GM12878 (cell line): ENCODE results near the gene PRRT1.

ENCODE experiments used
- CREB1 ChIP-seq: IDR thresholded peaks from 2 replicates; pipeline ENCODE4 v1.6.1; 2012; ENCODE audit warnings: low read depth, mild to moderate bottlenecking, inconsistent platforms
- CTCF ChIP-seq, 3 experiments: IDR thresholded peaks in 2 of 3; conservative IDR thresholded peaks in 1 of 3; 2 replicates each; pipeline ENCODE4 v1.5.1; 2011; ENCODE audit warnings: low read depth in 3 of 3, low read length in 3 of 3, mild to moderate bottlenecking in 3 of 3, control low read depth in 2 of 3, moderate library complexity in 2 of 3, inconsistent platforms in 1 of 3, mixed read lengths in 1 of 3; ENCODE audit not compliant: control insufficient read depth in 2 of 3, insufficient read depth in 1 of 3; ENCODE audit errors: extremely low read depth in 1 of 3
- HCFC1 ChIP-seq: fragments of 150-350 bp; IDR thresholded peaks from 2 replicates; pipeline ENCODE4 v1.6.1; 2014; ENCODE audit warnings: low read length
- POLR2A ChIP-seq: IDR thresholded peaks from 2 replicates; pipeline ENCODE4 v1.6.1; 2011; ENCODE audit warnings: low read depth, mild to moderate bottlenecking, low read length
- RAD21 ChIP-seq: IDR thresholded peaks from 2 replicates; pipeline ENCODE4 v1.6.1; 2011; ENCODE audit warnings: mild to moderate bottlenecking, low read depth, low read length, moderate library complexity; ENCODE audit not compliant: insufficient read depth
- USF2 ChIP-seq: IDR thresholded peaks from 2 replicates; pipeline ENCODE4 v1.6.1; 2011; ENCODE audit warnings: low read depth, low read length, improper control_type of control experiment, borderline replicate concordance

GRCh38 chr6:32182555-32182981 is 30.8 kb upstream of the PRRT1 start:
- TF ChIP-seq CTCF (IDR thresholded peaks at IDR 0.05 in 2 of 3, conservative IDR thresholded peaks at IDR 0.05 in 1 of 3; ENCODE audit: control insufficient read depth in 2 of 3, extremely low read depth in 1 of 3, insufficient read depth in 1 of 3, low read depth in 3 of 3, low read length in 3 of 3) (no peak), USF2 (no peak), CREB1 (no peak), HCFC1 (no peak), RAD21 (no peak), POLR2A (peak; percentile 31)
